Stimulated activated CD4-positive, alpha-beta T cell treated with anti-CD3 and anti-CD28 coated beads, Interleukin-1b, Interleukin-23, amount 100 ng/mL, for 4 hours (primary cell): ENCODE results near the gene LRRC14B.
"Not testable (repeated sequence)": the region's sequence is repeated elsewhere in the genome, so short reads cannot be mapped to it uniquely, and the experiment has no call there.

ENCODE experiments used
- DNase-seq, 2 donors: peaks; one replicate each; pipeline ENCODE4 v3.0.0-alpha.2; 2020; ENCODE audit warnings: low read depth in 2 of 2

LRRC14B gene

GRCh38 chr5:160173-160510 is 31.2 kb upstream of the LRRC14B start:
- no peak for DNase-seq

GRCh38 chr5:160921-161802 is 30.1 kb upstream of the LRRC14B start:
- no peak for DNase-seq

- no peak for DNase-seq
These were observed 29.5 kb upstream of the LRRC14B start for GRCh38 chr5:161803-162110.

GRCh38 chr5:162190-162564 is 29.1 kb upstream of the LRRC14B start:
- no peak for DNase-seq

- DNase-seq = no peak
These were observed 28.5 kb upstream of the LRRC14B start for GRCh38 chr5:162565-163337.

- DNase-seq = no peak
These were observed 28.0 kb upstream of the LRRC14B start for GRCh38 chr5:163338-163620.

GRCh38 chr5:163841-164240 is 27.5 kb upstream of the LRRC14B start:
- DNase-seq = no peak

GRCh38 chr5:164244-164643 is 27.1 kb upstream of the LRRC14B start:
- no peak for DNase-seq

GRCh38 chr5:164783-165182 is 26.5 kb upstream of the LRRC14B start:
- not testable (repeated sequence) for DNase-seq

GRCh38 chr5:166441-167372 is 24.6 kb upstream of the LRRC14B start:
- no peak for DNase-seq

GRCh38 chr5:167511-167910 is 23.8 kb upstream of the LRRC14B start:
- no peak for DNase-seq

GRCh38 chr5:167982-168660 is 23.2 kb upstream of the LRRC14B start:
- DNase-seq = no peak

- DNase-seq = no peak
These were observed 22.1 kb upstream of the LRRC14B start for GRCh38 chr5:169071-169727.

GRCh38 chr5:169728-170094 is 21.6 kb upstream of the LRRC14B start:
- DNase-seq = no peak

GRCh38 chr5:170971-171800 is 20.1 kb upstream of the LRRC14B start:
- DNase-seq = no peak

GRCh38 chr5:171801-172331 is 19.4 kb upstream of the LRRC14B start:
- DNase-seq = no peak

- DNase-seq = no peak
These were observed 18.9 kb upstream of the LRRC14B start for GRCh38 chr5:172421-172820.

GRCh38 chr5:172841-173251 is 18.4 kb upstream of the LRRC14B start:
- DNase-seq = no peak

GRCh38 chr5:173392-174290 is 17.7 kb upstream of the LRRC14B start:
- DNase-seq = no peak
